Tibial artery (tissue), 4 donors: ENCODE measurements around the gene RALGPS1.

Source experiments
- DNase-seq, 2 donors: peaks; one replicate each; pipeline ENCODE4 v3.0.0-alpha.2; 2019
- H3K27ac ChIP-seq, 2 donors: fragments of 200-600 bp; sonication (generic) in 1 of 2; 1 replicate in 1 of 2; 2 replicates in 1 of 2; pipeline ENCODE4 v1.5.1; 2018 to 2019; ENCODE audit warnings: mild to moderate bottlenecking in 1 of 2
- H3K27me3 ChIP-seq, 2 donors: fragments of 200-600 bp; sonication (generic) in 1 of 2; one replicate each; pipeline versions ENCODE4 v1.5.1 to v1.6.0; 2016 to 2019
- H3K36me3 ChIP-seq, 3 donors: fragments of 200-600 bp; sonication (generic) in 2 of 3; one replicate each; pipeline ENCODE4 v1.5.1; 2016 to 2019; ENCODE audit warnings: mild to moderate bottlenecking in 2 of 3
- H3K4me1 ChIP-seq, 4 donors: fragments of 200-600 bp; sonication (generic) in 2 of 4; 1 replicate in 3 of 4; 2 replicates in 1 of 4; pipeline ENCODE4 v1.5.1; 2016 to 2019
- H3K4me3 ChIP-seq, 2 donors: fragments of 200-600 bp; sonication (generic) in 1 of 2; 1 replicate in 1 of 2; 2 replicates in 1 of 2; pipeline ENCODE4 v1.5.1; 2018 to 2019; ENCODE audit warnings: mild to moderate bottlenecking in 2 of 2
- H3K9me3 ChIP-seq, 3 donors: fragments of 200-600 bp; sonication (generic) in 1 of 3; one replicate each; pipeline ENCODE4 v1.5.1; 2016 to 2019
- CTCF ChIP-seq, 2 experiments: fragments of 200-600 bp in 1 of 2; fragments of 450-650 bp in 1 of 2; IDR thresholded peaks; one replicate each; pipeline ENCODE4 v1.5.1; 2017 to 2019; ENCODE audit warnings: antibody characterized with exemption in 2 of 2, mild to moderate bottlenecking in 1 of 2, moderate library complexity in 1 of 2
- intact Hi-C: fragments of 100-400 bp; cut with DNase I; formaldehyde crosslinking; loops from one replicate; pipeline ENCODE4 v1.15.0; 2023; ENCODE audit warnings: low total_unique reads

The RALGPS1 gene

GRCh38 chr9:126882746-126883145, 31.8 kb upstream of the RALGPS1 start:
- H3K4me1 ChIP-seq: no peaks in the 10 kb centered on the region
- no peak overlapping the region for H3K4me3 ChIP-seq
- H3K27me3 ChIP-seq: no peaks in the 10 kb centered on the region
- H3K36me3 ChIP-seq: peaks cover 26 to 50% (median 30%) of the 10 kb centered on the region in 3 donors
- intact Hi-C loops: no loop called here
- no peaks in the 10 kb centered on the region for H3K9me3 ChIP-seq
- no peak for DNase-seq
- TF ChIP-seq CTCF (IDR thresholded peaks at IDR 0.05): no peak
- H3K27ac ChIP-seq: no peak overlapping the region

- no peaks in the 10 kb centered on the region for H3K4me1 ChIP-seq
- no peak overlapping the region for H3K27ac ChIP-seq
- no peak for DNase-seq
- no peaks in the 10 kb centered on the region for H3K27me3 ChIP-seq
- intact Hi-C loops: no loop called here
- H3K9me3 ChIP-seq: no peaks in the 10 kb centered on the region
- peaks cover 26 to 50% (median 30%) of the 10 kb centered on the region in 3 donors for H3K36me3 ChIP-seq
- no peak for TF ChIP-seq CTCF (IDR thresholded peaks at IDR 0.05)
- H3K4me3 ChIP-seq: no peak overlapping the region
These were observed 30.9 kb upstream of the RALGPS1 start for GRCh38 chr9:126883636-126884035.

GRCh38 chr9:126885131-126885641, 29.4 kb upstream of the RALGPS1 start:
- Histone ChIP-seq H3K27ac (no peak overlapping the region), H3K4me1 (no peaks in the 10 kb centered on the region), H3K27me3 (no peaks in the 10 kb centered on the region), H3K4me3 (no peak overlapping the region), H3K9me3 (no peaks in the 10 kb centered on the region), H3K36me3 (peaks cover 16 to 40% (median 20%) of the 10 kb centered on the region in 3 donors)
- intact Hi-C loops: no loop called here
- no peak for DNase-seq
- TF ChIP-seq CTCF (IDR thresholded peaks at IDR 0.05): no peak

GRCh38 chr9:126886034-126886822, 28.4 kb upstream of the RALGPS1 start:
- intact Hi-C loops: no loop called here
- Histone ChIP-seq H3K4me3 (no peak overlapping the region), H3K9me3 (no peaks in the 10 kb centered on the region), H3K36me3 (peaks cover 7 to 29% (median 9%) of the 10 kb centered on the region in 3 donors), H3K4me1 (no peaks in the 10 kb centered on the region), H3K27me3 (no peaks in the 10 kb centered on the region), H3K27ac (no peak overlapping the region)
- no peak for DNase-seq
- no peak for TF ChIP-seq CTCF (IDR thresholded peaks at IDR 0.05)

- Histone ChIP-seq H3K4me3 (no peak overlapping the region), H3K4me1 (no peaks in the 10 kb centered on the region), H3K27ac (no peak overlapping the region), H3K9me3 (no peaks in the 10 kb centered on the region), H3K27me3 (no peaks in the 10 kb centered on the region), H3K36me3 (peaks cover 4 to 28% (median 7%) of the 10 kb centered on the region in 3 donors)
- no peak for TF ChIP-seq CTCF (IDR thresholded peaks at IDR 0.05)
- DNase-seq: no peak
- intact Hi-C loops: no loop called here
These were observed 27.7 kb upstream of the RALGPS1 start for GRCh38 chr9:126886897-126887296.
